HepG2 (cell line): ENCODE measurements around the gene KANK4. TPM values are rescaled to one million over a fixed set of nuclear protein-coding genes. Genes with fewer than 3 reads are reported as not detected.

Experiments used
- ATAC-seq: fragments of 200-7000 bp; cut with Tn5 transposase; 3 replicates; pipeline ENCODE4 v1.9.1; 2020; ENCODE audit warnings: mild to moderate bottlenecking, moderate library complexity
- BruUV-seq: library from RNA; stranded (reverse); fragments of 400-500 nt; replicated peaks from 2 replicates; lab custom pipeline; 2021; lab: Mats Ljungman, UMichigan
- CTCF ChIA-PET: fragments of 300-600 bp; formaldehyde crosslinking; extraction: SDS; loops from one replicate; lab custom pipeline; 2021; ENCODE audit warnings: low total read pairs, inconsistent platforms, low intra/inter-chr PET ratio; lab: Yijun Ruan, JAX
- POLR2A ChIA-PET: fragments of 350-600 bp; sonication (Branson Sonifier 250); formaldehyde crosslinking; loops from one replicate; lab custom pipeline; 2020; ENCODE audit warnings: antibody characterized with exemption, inconsistent platforms; lab: Yijun Ruan, JAX
- DNase-seq: peaks from one replicate; pipeline ENCODE4 v3.0.0-alpha.2; 2015; ENCODE audit warnings: low spot score
- FAIRE-seq: peaks from 3 replicates; lab custom pipeline; 2011; peaks lifted over from hg19 to GRCh38; lab: Jason Lieb, UNC
- H2AFZ ChIP-seq: one replicate; pipeline ENCODE4 v1.6.1; 2011; ENCODE audit warnings: low read length, inconsistent platforms
- H3K27ac ChIP-seq: fragments of 300-600 bp; 3 replicates; pipeline ENCODE4 v1.8.0; 2011; ENCODE audit warnings: mixed run types, mild to moderate bottlenecking, mixed read lengths, low read length, inconsistent platforms; ENCODE audit not compliant: insufficient read depth; ENCODE audit errors: extremely low read length
- H3K27me3 ChIP-seq, 2 experiments: fragments of 200-600 bp in 1 of 2; 2 replicates in 1 of 2; 3 replicates in 1 of 2; pipeline versions ENCODE4 v1.6.0 to v1.8.0; 2011; ENCODE audit warnings: low read length in 2 of 2, mild to moderate bottlenecking in 2 of 2, moderate library complexity in 2 of 2, inconsistent platforms in 1 of 2; ENCODE audit not compliant: insufficient read depth in 2 of 2, control insufficient read depth in 1 of 2
- H3K36me3 ChIP-seq, 2 experiments: fragments of 200-600 bp in 1 of 2; replicated peaks in 1 of 2; 2 replicates in 1 of 2; 3 replicates in 1 of 2; pipeline versions ENCODE4 v1.5.1 to v1.8.0; 2011; ENCODE audit warnings: low read length in 2 of 2, inconsistent platforms in 1 of 2; ENCODE audit not compliant: insufficient read depth in 2 of 2, control insufficient read depth in 1 of 2
- H3K4me1 ChIP-seq: 2 replicates; pipeline ENCODE4 v1.5.1; 2012; ENCODE audit warnings: low read length, inconsistent platforms; ENCODE audit not compliant: insufficient read depth
- H3K4me2 ChIP-seq: 2 replicates; pipeline ENCODE4 v1.6.0; 2011; ENCODE audit warnings: low read depth, low read length, inconsistent platforms
- H3K4me3 ChIP-seq, 3 experiments: fragments of 200-600 bp in 1 of 3; sonication (generic), shearing (Covaris generic) in 1 of 3; replicated peaks in 1 of 3; 2 replicates each; pipeline ENCODE4 v1.5.1; 2011 to 2016; ENCODE audit warnings: low read length in 3 of 3, inconsistent platforms in 2 of 3, low read depth in 2 of 3, mild to moderate bottlenecking in 2 of 3, control low read depth in 1 of 3, mixed read lengths in 1 of 3; ENCODE audit not compliant: insufficient read depth in 1 of 3
- H3K79me2 ChIP-seq: one replicate; pipeline ENCODE4 v1.6.1; 2011; ENCODE audit warnings: low read length, inconsistent platforms; ENCODE audit not compliant: insufficient read depth
- H3K9ac ChIP-seq: 2 replicates; pipeline ENCODE4 v1.6.0; 2011; ENCODE audit warnings: mild to moderate bottlenecking, low read depth, low read length, inconsistent platforms; ENCODE audit not compliant: insufficient read depth
- H3K9me3 ChIP-seq: 2 replicates; pipeline ENCODE4 v1.5.1; 2012; ENCODE audit warnings: mild to moderate bottlenecking, low read length
- H4K20me1 ChIP-seq: 2 replicates; pipeline ENCODE4 v1.6.0; 2011; ENCODE audit warnings: inconsistent platforms, mild to moderate bottlenecking, low read length, moderate library complexity; ENCODE audit not compliant: insufficient read depth
- ADNP ChIP-seq: sonication (generic); formaldehyde crosslinking; IDR thresholded peaks from 2 replicates; pipeline ENCODE4 v1.4.0; 2020; ENCODE audit warnings: missing genetic modification reagents
- BHLHE40 ChIP-seq: IDR thresholded peaks from 2 replicates; pipeline ENCODE4 v1.6.1; 2011; ENCODE audit warnings: low read length, improper control_type of control experiment
- KDM3A ChIP-seq: IDR thresholded peaks from 2 replicates; pipeline ENCODE4 v1.6.1; 2018; ENCODE audit warnings: low read depth, missing compliant biosample characterization
- MAZ ChIP-seq, 2 experiments: sonication (generic) in 1 of 2; formaldehyde crosslinking in 1 of 2; IDR thresholded peaks; 2 replicates each; pipeline versions ENCODE4 v1.5.0 to v1.6.1; 2012 to 2020; ENCODE audit warnings: low read depth in 2 of 2, mild to moderate bottlenecking in 2 of 2, borderline replicate concordance in 1 of 2, improper control_type of control experiment in 1 of 2, low read length in 1 of 2, missing genetic modification reagents in 1 of 2, moderate library complexity in 1 of 2
- MTA1 ChIP-seq: sonication (generic); formaldehyde crosslinking; IDR thresholded peaks from 2 replicates; pipeline ENCODE4 v1.4.0; 2020; ENCODE audit warnings: missing genetic modification reagents, mild to moderate bottlenecking, borderline replicate concordance
- PHF8 ChIP-seq: sonication (generic); formaldehyde crosslinking; IDR thresholded peaks from 2 replicates; pipeline ENCODE4 v1.5.0; 2020; ENCODE audit warnings: missing genetic modification reagents
- SAFB2 ChIP-seq: sonication (generic); formaldehyde crosslinking; IDR thresholded peaks from 2 replicates; pipeline ENCODE4 v1.5.1; 2020; ENCODE audit warnings: missing genetic modification reagents, low read depth, mild to moderate bottlenecking, borderline replicate concordance
- SIX1 ChIP-seq: sonication (generic); formaldehyde crosslinking; IDR thresholded peaks from 2 replicates; pipeline ENCODE4 v1.4.0; 2020; ENCODE audit warnings: missing genetic modification reagents, borderline replicate concordance
- TCF7L2 ChIP-seq: IDR thresholded peaks from 2 replicates; pipeline ENCODE4 v1.6.1; 2011; ENCODE audit warnings: mild to moderate bottlenecking, low read depth, low read length, moderate library complexity
- XRCC5 ChIP-seq: fragments of 200-400 bp; formaldehyde crosslinking; optimal IDR thresholded peaks from 2 replicates; pipeline ENCODE3; 2017; ENCODE audit warnings: mild to moderate bottlenecking, low read length
- YEATS4 ChIP-seq: sonication (generic); formaldehyde crosslinking; IDR thresholded peaks from 2 replicates; pipeline ENCODE4 v1.4.0; 2020; ENCODE audit warnings: missing genetic modification reagents, borderline replicate concordance
- ZMAT5 ChIP-seq: sonication (generic); formaldehyde crosslinking; IDR thresholded peaks from 2 replicates; pipeline ENCODE4 v1.5.0; 2020; ENCODE audit warnings: mild to moderate bottlenecking, low read depth, missing genetic modification reagents, borderline replicate concordance
- ZNF121 ChIP-seq: sonication (generic); formaldehyde crosslinking; IDR thresholded peaks from 2 replicates; pipeline ENCODE4 v1.5.0; 2020; ENCODE audit warnings: mild to moderate bottlenecking, missing genetic modification reagents
- ZNF24 ChIP-seq: fragments of 450-650 bp; IDR thresholded peaks from 2 replicates; pipeline ENCODE4 v1.6.1; 2017; ENCODE audit warnings: antibody characterized with exemption, mild to moderate bottlenecking
- ZNF557 ChIP-seq: sonication (generic); formaldehyde crosslinking; IDR thresholded peaks from 2 replicates; pipeline ENCODE4 v1.4.0; 2020; ENCODE audit warnings: missing genetic modification reagents
- ZSCAN20 ChIP-seq: sonication (generic); formaldehyde crosslinking; IDR thresholded peaks from 2 replicates; pipeline ENCODE4 v1.4.0; 2020; ENCODE audit warnings: missing genetic modification reagents, mild to moderate bottlenecking, borderline replicate concordance
- WGBS: methylation state at CpG from one replicate; pipeline ENCODE4 v1.1.6; 2017; ENCODE audit warnings: low lambda C conversion rate; 5-methylcytosine and 5-hydroxymethylcytosine counted together
- in situ Hi-C: cut with HindIII; loops from 2 replicates; pipeline ENCODE4 v1.10.0; 2017; ENCODE audit warnings: low pct_unique_long_range_greater_than_20kb; ENCODE audit not compliant: extremely low pct_ligation_motif_present
- intact Hi-C: fragments of 100-400 bp; cut with micrococcal nuclease; formaldehyde crosslinking; loops from one replicate; pipeline ENCODE4 v1.10.0; 2022; ENCODE audit not compliant: unreplicated experiment
- polyA plus RNA-seq, 8 experiments: library from polyadenylated mRNA; depleted of rRNA in 3 of 8; stranded (reverse) in 7 of 8; unstranded in 1 of 8; fragments of >200 nt; fragmentation: Illumina TruSeq in 4 of 8; extraction: Trizol in 4 of 8; gene quantifications; 2 replicates each; pipeline versions ENCODE4 v1.2.1 to v1.2.3, GENCODE V29; 2011 to 2016; ENCODE audit warnings: low read depth in 4 of 8, missing spikeins in 1 of 8, mixed read lengths in 1 of 8; ENCODE audit not compliant: insufficient read depth in 1 of 8
- total RNA-seq, 5 experiments: library from RNA; depleted of rRNA; stranded (reverse); fragments of >200 nt; fragmentation: Illumina TruSeq; extraction: Trizol; gene quantifications; 2 replicates each; pipeline ENCODE4 v1.2.3, GENCODE V29; 2016; ENCODE audit warnings: low read depth in 1 of 5
- TF ChIP-seq, protein P1 (sequence below): IDR thresholded peaks from 2 replicates; pipeline ENCODE4 v1.6.1; 2016; ENCODE audit warnings: missing compliant biosample characterization, missing genetic modification reagents, borderline replicate concordance
- TF ChIP-seq, protein P2 (sequence below): sonication (generic); formaldehyde crosslinking; IDR thresholded peaks from 2 replicates; pipeline ENCODE4 v1.4.0; 2020; ENCODE audit warnings: mild to moderate bottlenecking, missing genetic modification reagents

KANK4 gene
- total and polyA plus RNA-seq, 2 of the 13 experiments (the other 11 are each of a cell fraction or from before 2014, with no cell fraction given), result 16.1 to 25.7 TPM

- no peak within 1 kb of the TSS for H3K27ac ChIP-seq
- in situ Hi-C loops (no loop called here), intact Hi-C loops (no loop called here)
- H3K9me3 ChIP-seq, result no peaks in the 10 kb centered on the region
- H3K27me3 ChIP-seq, result no peaks in the 10 kb centered on the region
- TF ChIP-seq PHF8 (CRISPR knock-in tag), result no peak
- TF ChIP-seq ZMAT5, result no peak
- TF ChIP-seq ZNF24, result no peak
- no peak for TF ChIP-seq MAZ (IDR thresholded peaks at IDR 0.05; ENCODE audit: borderline replicate concordance, low read depth, low read length)
- TF ChIP-seq MAZ (CRISPR knock-in tag; IDR thresholded peaks at IDR 0.05; ENCODE audit: low read depth), result no peak
- TF ChIP-seq ZSCAN20 (CRISPR knock-in tag), result no peak
- TF ChIP-seq XRCC5, result no peak
- no peak for TF ChIP-seq TCF7L2
- TF ChIP-seq SIX1 (CRISPR knock-in tag), result no peak
- TF ChIP-seq, protein P1, sequence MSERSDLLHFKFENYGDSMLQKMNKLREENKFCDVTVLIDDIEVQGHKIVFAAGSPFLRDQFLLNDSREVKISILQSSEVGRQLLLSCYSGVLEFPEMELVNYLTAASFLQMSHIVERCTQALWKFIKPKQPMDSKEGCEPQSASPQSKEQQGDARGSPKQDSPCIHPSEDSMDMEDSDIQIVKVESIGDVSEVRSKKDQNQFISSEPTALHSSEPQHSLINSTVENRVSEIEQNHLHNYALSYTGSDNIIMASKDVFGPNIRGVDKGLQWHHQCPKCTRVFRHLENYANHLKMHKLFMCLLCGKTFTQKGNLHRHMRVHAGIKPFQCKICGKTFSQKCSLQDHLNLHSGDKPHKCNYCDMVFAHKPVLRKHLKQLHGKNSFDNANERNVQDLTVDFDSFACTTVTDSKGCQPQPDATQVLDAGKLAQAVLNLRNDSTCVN (CRISPR knock-in tag), result no peak
- TF ChIP-seq, protein P2, sequence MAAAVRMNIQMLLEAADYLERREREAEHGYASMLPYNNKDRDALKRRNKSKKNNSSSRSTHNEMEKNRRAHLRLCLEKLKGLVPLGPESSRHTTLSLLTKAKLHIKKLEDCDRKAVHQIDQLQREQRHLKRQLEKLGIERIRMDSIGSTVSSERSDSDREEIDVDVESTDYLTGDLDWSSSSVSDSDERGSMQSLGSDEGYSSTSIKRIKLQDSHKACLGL, result no peak
- no peak for TF ChIP-seq ZNF557 (CRISPR knock-in tag)
- TF ChIP-seq ADNP (CRISPR knock-in tag), result no peak
- no peak for TF ChIP-seq BHLHE40
- TF ChIP-seq KDM3A, result no peak
- TF ChIP-seq MTA1, result no peak
- no peak for TF ChIP-seq ZNF121 (CRISPR knock-in tag)
- no peak for TF ChIP-seq SAFB2 (CRISPR knock-in tag)
- no peak for TF ChIP-seq YEATS4 (CRISPR knock-in tag)
- no peak within 1 kb of the TSS for H3K9ac ChIP-seq
- H3K4me1 ChIP-seq, result peaks cover 31% of the 10 kb centered on the region
- no peaks in the 10 kb centered on the region for H3K79me2 ChIP-seq
- H4K20me1 ChIP-seq, result no peaks in the 10 kb centered on the region
- no peak within 1 kb of the TSS for H2AFZ ChIP-seq
- ChIA-PET CTCF (no interaction called here), POLR2A (no interaction called here)
- BruUV-seq, result no TSS peak
- no peaks in the 10 kb centered on the region for H3K36me3 ChIP-seq
- no peak within 1 kb of the TSS for H3K4me2 ChIP-seq
- no peak for FAIRE-seq
- ATAC-seq, result no peak
- WGBS, result 87% methylated on average over 55 of the region's 55 CpGs
- H3K4me3 ChIP-seq, result no peak within 1 kb of the TSS
- DNase-seq, result no peak
These were observed 124.3 kb downstream of the KANK4 start, which contains the start of gene L1TD1 for GRCh38 chr1:62194651-62195544. L1TD1 (plus strand) TSS chr1:62194849; CDS start chr1:62206629, 11,780 bp downstream.
